Muscle layer of colon (tissue), 2 donors: ENCODE results near the gene OPCML.

Source experiments
- H3K27ac ChIP-seq: one replicate; pipeline ENCODE4 v1.7.0; 2013; ENCODE audit warnings: low read depth, mild to moderate bottlenecking, low read length, moderate library complexity
- H3K27me3 ChIP-seq, 2 donors: one replicate each; pipeline ENCODE4 v1.7.0; 2013; ENCODE audit warnings: low read length in 2 of 2, mild to moderate bottlenecking in 2 of 2; ENCODE audit not compliant: insufficient read depth in 2 of 2, control insufficient read depth in 1 of 2
- H3K36me3 ChIP-seq: one replicate; pipeline ENCODE4 v1.7.0; 2013; ENCODE audit warnings: mild to moderate bottlenecking, low read length; ENCODE audit not compliant: insufficient read depth
- H3K4me1 ChIP-seq: one replicate; pipeline ENCODE4 v1.7.0; 2013; ENCODE audit warnings: mild to moderate bottlenecking, low read length; ENCODE audit not compliant: insufficient read depth
- H3K4me3 ChIP-seq, 2 donors: one replicate each; pipeline ENCODE4 v1.7.0; 2013; ENCODE audit warnings: low read length in 2 of 2, low read depth in 1 of 2, mild to moderate bottlenecking in 1 of 2, moderate library complexity in 1 of 2
- H3K9ac ChIP-seq: one replicate; pipeline ENCODE4 v1.7.0; 2013; ENCODE audit warnings: low read length
- H3K9me3 ChIP-seq: one replicate; pipeline ENCODE4 v1.7.0; 2013; ENCODE audit warnings: mild to moderate bottlenecking, low read length
- donor health status: abdominal sarcoma.
- donor health status: Adenocarcinoma of cecum.

The OPCML gene

GRCh38 chr11:133137939-133138338 is 394.4 kb downstream of the OPCML start:
- Histone ChIP-seq H3K4me1 (no peaks in the 10 kb centered on the region), H3K4me3 (no peak overlapping the region), H3K9ac (no peak overlapping the region), H3K36me3 (no peaks in the 10 kb centered on the region), H3K27ac (no peak overlapping the region), H3K27me3 (peaks cover 0 to 20% of the 10 kb centered on the region in 2 donors), H3K9me3 (no peaks in the 10 kb centered on the region)

DNA sequence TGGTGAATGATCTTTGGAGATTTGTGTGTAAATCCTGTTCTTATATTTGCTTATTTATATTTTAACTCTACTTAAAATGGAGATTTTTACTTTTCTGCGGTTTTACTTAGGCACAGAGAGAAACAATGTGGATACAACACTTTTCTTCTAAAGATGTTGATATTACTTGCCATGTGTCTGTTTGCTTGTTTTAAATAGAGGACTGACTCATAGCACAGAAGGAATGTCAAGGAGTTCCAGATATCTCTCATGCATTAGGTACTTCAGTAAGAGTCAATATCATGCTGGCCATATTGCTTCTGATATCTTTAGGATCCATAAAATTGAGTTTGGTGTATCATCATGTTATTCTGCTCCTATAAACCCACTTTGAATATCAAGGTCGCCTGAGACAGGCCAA is 395.0 kb downstream of the OPCML start:
- no peaks in the 10 kb centered on the region for H3K9me3 ChIP-seq
- H3K4me3 ChIP-seq, result no peak overlapping the region
- peaks cover 0 to 20% of the 10 kb centered on the region in 2 donors for H3K27me3 ChIP-seq
- no peaks in the 10 kb centered on the region for H3K36me3 ChIP-seq
- no peak overlapping the region for H3K27ac ChIP-seq
- H3K4me1 ChIP-seq, result no peaks in the 10 kb centered on the region
- no peak overlapping the region for H3K9ac ChIP-seq

GRCh38 chr11:133136376-133136775 is 395.9 kb downstream of the OPCML start:
- Histone ChIP-seq H3K36me3 (no peaks in the 10 kb centered on the region), H3K4me1 (no peaks in the 10 kb centered on the region), H3K27ac (no peak overlapping the region), H3K9me3 (no peaks in the 10 kb centered on the region), H3K4me3 (no peak overlapping the region), H3K27me3 (peaks cover 0 to 20% of the 10 kb centered on the region in 2 donors), H3K9ac (no peak overlapping the region)

GRCh38 chr11:133134314-133135173 is 397.8 kb downstream of the OPCML start:
- Histone ChIP-seq H3K4me3 (no peak overlapping the region), H3K4me1 (no peaks in the 10 kb centered on the region), H3K36me3 (no peaks in the 10 kb centered on the region), H3K27ac (no peak overlapping the region), H3K27me3 (peaks cover 0 to 20% of the 10 kb centered on the region in 2 donors), H3K9me3 (no peaks in the 10 kb centered on the region), H3K9ac (no peak overlapping the region)

- no peak overlapping the region for H3K9ac ChIP-seq
- H3K4me3 ChIP-seq, result no peak overlapping the region
- H3K36me3 ChIP-seq, result no peaks in the 10 kb centered on the region
- H3K9me3 ChIP-seq, result no peaks in the 10 kb centered on the region
- H3K27me3 ChIP-seq, result peaks cover 0 to 23% of the 10 kb centered on the region in 2 donors
- H3K4me1 ChIP-seq, result no peaks in the 10 kb centered on the region
- no peak overlapping the region for H3K27ac ChIP-seq
Measured at GRCh38 chr11:133133606-133134005, 398.7 kb downstream of the OPCML start.

- Histone ChIP-seq H3K36me3 (no peaks in the 10 kb centered on the region), H3K9ac (no peak overlapping the region), H3K27ac (no peak overlapping the region), H3K27me3 (peaks cover 0 to 23% of the 10 kb centered on the region in 2 donors), H3K4me1 (no peaks in the 10 kb centered on the region), H3K9me3 (no peaks in the 10 kb centered on the region), H3K4me3 (no peak overlapping the region)
Measured at GRCh38 chr11:133133050-133133449, 399.3 kb downstream of the OPCML start.

DNA sequence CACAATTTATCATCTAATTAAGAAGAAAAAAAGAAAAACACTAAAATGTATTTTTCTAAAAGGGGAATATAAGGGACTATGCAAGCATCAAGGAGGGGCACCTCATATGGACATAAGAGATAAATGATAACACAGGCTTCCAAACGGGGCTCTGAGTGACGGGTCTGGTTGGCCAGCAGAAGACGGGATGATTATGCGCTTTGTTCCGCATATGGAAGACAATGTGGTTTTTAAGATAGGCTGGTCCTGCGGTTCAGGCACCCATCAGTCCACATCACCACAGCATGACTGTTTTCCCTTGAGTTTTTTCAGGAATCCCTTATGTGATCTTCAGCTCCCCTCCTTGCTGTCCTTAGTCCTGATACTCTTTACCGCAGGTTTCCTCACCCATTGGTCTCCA is 404.6 kb downstream of the OPCML start:
- no peak overlapping the region for H3K4me3 ChIP-seq
- H3K4me1 ChIP-seq, result no peaks in the 10 kb centered on the region
- H3K9ac ChIP-seq, result no peak overlapping the region
- H3K9me3 ChIP-seq, result no peaks in the 10 kb centered on the region
- peaks cover 0 to 14% of the 10 kb centered on the region in 2 donors for H3K27me3 ChIP-seq
- no peaks in the 10 kb centered on the region for H3K36me3 ChIP-seq
- H3K27ac ChIP-seq, result no peak overlapping the region

DNA sequence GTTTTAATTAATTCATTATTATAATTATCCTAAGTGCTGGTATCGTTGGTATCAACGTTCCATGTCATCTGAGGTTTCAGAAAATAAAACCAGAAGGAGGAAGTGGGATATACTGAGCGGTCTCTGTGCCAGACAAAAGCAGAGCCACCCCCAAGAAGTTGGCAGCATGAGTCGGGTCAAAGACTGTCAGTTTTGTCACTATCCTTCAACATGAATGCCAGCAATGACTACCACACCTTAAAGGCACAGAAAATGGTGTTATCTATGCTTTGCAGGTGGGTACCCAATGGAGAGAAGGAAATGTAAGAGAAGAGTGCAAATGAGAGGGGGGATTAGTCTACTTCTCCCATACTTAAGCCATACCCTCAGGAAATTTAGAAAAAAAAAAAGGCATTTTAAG is 408.5 kb downstream of the OPCML start:
- Histone ChIP-seq H3K27me3 (peaks cover 0 to 12% of the 10 kb centered on the region in 2 donors), H3K9ac (no peak overlapping the region), H3K9me3 (no peaks in the 10 kb centered on the region), H3K4me3 (no peak overlapping the region), H3K4me1 (no peaks in the 10 kb centered on the region), H3K27ac (no peak overlapping the region), H3K36me3 (no peaks in the 10 kb centered on the region)

DNA sequence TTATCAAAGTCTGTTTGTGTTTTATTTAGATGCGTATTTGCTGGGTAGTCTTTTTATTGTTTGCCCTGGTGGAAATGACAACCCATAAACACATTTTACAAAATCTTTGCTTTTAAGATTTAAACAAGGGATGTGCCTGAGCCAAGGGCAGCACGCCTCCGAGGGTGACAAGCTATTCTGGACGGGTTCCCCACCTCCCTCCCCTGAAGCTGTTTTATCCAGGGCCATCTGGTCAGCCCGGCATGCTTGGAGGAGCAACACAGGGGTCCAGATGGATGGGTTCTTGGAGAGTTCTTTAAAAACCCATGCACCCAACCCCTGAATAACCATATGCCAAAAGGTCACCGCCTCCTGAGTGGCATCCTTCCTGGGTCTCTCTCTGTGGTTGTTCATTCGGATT is 408.9 kb downstream of the OPCML start:
- Histone ChIP-seq H3K9me3 (no peaks in the 10 kb centered on the region), H3K4me1 (no peaks in the 10 kb centered on the region), H3K36me3 (no peaks in the 10 kb centered on the region), H3K27me3 (peaks cover 0 to 7% of the 10 kb centered on the region in 2 donors), H3K9ac (no peak overlapping the region), H3K4me3 (no peak overlapping the region), H3K27ac (no peak overlapping the region)

DNA sequence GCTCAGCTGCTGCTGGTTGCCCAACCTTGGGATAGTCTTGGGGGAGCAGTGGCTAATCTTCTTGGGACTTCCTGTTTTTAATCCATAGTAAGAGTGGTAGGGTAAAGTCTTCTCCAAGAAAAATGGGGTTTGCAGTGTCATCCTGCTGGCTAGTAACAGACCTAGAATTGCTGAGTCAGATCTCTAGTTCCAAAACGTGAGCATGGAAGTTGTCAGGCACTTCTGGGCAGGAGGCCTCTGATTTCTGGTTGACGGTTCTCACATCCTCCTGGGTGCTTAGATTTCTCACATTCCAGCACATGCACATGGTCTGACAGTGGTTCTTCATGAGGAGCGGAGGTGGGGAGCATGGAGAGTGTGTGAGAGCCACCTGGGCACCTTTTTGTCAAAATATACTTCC is 410.0 kb downstream of the OPCML start:
- H3K27me3 ChIP-seq, result peaks cover 0 to 6% of the 10 kb centered on the region in 2 donors
- H3K36me3 ChIP-seq, result no peaks in the 10 kb centered on the region
- H3K9me3 ChIP-seq, result no peaks in the 10 kb centered on the region
- no peak overlapping the region for H3K4me3 ChIP-seq
- no peak overlapping the region for H3K27ac ChIP-seq
- no peak overlapping the region for H3K9ac ChIP-seq
- no peaks in the 10 kb centered on the region for H3K4me1 ChIP-seq

DNA sequence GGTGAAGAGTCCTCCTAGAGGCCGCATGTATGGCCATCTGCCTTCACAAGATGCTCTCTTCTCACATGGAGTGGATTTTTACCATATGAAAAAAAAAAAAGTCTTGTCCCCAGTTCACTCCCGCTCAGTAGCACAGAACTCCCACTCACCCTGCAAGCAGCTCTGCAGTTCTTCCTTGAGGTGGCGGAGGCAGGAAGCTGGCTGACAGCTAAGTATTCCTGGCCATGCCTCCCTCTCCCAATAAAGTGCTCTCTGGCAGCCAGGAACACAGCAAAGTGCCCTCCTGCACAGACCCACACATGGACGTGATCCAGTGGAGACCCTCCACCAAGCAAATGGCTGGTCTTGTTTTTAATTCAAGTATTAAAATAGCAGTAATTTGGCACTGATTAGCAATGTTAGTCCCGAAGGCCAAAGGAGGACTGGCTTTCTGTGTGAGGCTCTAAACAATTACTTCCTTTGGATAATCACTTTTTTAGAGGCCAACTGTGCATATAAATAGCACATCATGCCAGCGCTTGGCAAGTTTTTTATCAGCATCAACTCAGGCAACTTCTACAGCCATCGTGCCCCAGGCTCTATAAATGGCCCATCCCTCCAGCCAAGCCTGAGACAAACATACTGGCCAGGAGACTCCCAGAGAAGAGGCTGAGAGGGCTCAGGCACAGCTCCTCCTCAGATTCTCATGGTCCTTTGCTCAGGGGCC is 413.6 kb downstream of the OPCML start:
- H3K4me3 ChIP-seq, result no peak overlapping the region
- no peaks in the 10 kb centered on the region for H3K9me3 ChIP-seq
- H3K27me3 ChIP-seq, result peaks cover 0 to 6% of the 10 kb centered on the region in 2 donors
- H3K9ac ChIP-seq, result no peak overlapping the region
- no peaks in the 10 kb centered on the region for H3K36me3 ChIP-seq
- H3K4me1 ChIP-seq, result no peaks in the 10 kb centered on the region
- no peak overlapping the region for H3K27ac ChIP-seq
